Liver (tissue), 3 donors: ENCODE data around the gene ZNF316.

Experiments used
- ATF3 ChIP-seq: IDR thresholded peaks from 2 replicates; pipeline ENCODE4 v1.6.1; 2016; ENCODE audit warnings: antibody characterized with exemption
- HNF4G ChIP-seq: IDR thresholded peaks from 2 replicates; pipeline ENCODE4 v1.6.1; 2016; ENCODE audit warnings: antibody characterized with exemption
- JUND ChIP-seq, 2 donors: IDR thresholded peaks; 2 replicates each; pipeline ENCODE4 v1.6.1; 2016; ENCODE audit warnings: antibody characterized with exemption in 2 of 2
- RAD21 ChIP-seq, 2 donors: IDR thresholded peaks; 2 replicates each; pipeline ENCODE4 v1.6.1; 2016; ENCODE audit warnings: antibody characterized with exemption in 2 of 2, mild to moderate bottlenecking in 2 of 2
- REST ChIP-seq: IDR thresholded peaks from 2 replicates; pipeline ENCODE4 v1.6.1; 2016; ENCODE audit warnings: antibody characterized with exemption, mild to moderate bottlenecking
- SP1 ChIP-seq: IDR thresholded peaks from 2 replicates; pipeline ENCODE4 v1.6.1; 2018; ENCODE audit warnings: antibody characterized with exemption, mild to moderate bottlenecking
- YY1 ChIP-seq: IDR thresholded peaks from 2 replicates; pipeline ENCODE4 v1.6.1; 2016; ENCODE audit warnings: antibody characterized with exemption, mild to moderate bottlenecking
- TF ChIP-seq, protein P1 (sequence below): fragments of 150-350 bp; IDR thresholded peaks from 2 replicates; pipeline ENCODE4 v1.5.1; 2017; ENCODE audit warnings: improper control_type of control experiment, low read depth, low read length; ENCODE audit not compliant: missing input control
- TF ChIP-seq, protein P2 (sequence below): IDR thresholded peaks from 2 replicates; pipeline ENCODE4 v1.6.1; 2016; ENCODE audit warnings: antibody characterized with exemption
- donor health status: healthy.
- donor health status: healthy.

- TF ChIP-seq, protein P1, sequence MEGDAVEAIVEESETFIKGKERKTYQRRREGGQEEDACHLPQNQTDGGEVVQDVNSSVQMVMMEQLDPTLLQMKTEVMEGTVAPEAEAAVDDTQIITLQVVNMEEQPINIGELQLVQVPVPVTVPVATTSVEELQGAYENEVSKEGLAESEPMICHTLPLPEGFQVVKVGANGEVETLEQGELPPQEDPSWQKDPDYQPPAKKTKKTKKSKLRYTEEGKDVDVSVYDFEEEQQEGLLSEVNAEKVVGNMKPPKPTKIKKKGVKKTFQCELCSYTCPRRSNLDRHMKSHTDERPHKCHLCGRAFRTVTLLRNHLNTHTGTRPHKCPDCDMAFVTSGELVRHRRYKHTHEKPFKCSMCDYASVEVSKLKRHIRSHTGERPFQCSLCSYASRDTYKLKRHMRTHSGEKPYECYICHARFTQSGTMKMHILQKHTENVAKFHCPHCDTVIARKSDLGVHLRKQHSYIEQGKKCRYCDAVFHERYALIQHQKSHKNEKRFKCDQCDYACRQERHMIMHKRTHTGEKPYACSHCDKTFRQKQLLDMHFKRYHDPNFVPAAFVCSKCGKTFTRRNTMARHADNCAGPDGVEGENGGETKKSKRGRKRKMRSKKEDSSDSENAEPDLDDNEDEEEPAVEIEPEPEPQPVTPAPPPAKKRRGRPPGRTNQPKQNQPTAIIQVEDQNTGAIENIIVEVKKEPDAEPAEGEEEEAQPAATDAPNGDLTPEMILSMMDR, result no peak
- TF ChIP-seq JUND (IDR thresholded peaks at IDR 0.05), result no peak
- TF ChIP-seq, protein P2, sequence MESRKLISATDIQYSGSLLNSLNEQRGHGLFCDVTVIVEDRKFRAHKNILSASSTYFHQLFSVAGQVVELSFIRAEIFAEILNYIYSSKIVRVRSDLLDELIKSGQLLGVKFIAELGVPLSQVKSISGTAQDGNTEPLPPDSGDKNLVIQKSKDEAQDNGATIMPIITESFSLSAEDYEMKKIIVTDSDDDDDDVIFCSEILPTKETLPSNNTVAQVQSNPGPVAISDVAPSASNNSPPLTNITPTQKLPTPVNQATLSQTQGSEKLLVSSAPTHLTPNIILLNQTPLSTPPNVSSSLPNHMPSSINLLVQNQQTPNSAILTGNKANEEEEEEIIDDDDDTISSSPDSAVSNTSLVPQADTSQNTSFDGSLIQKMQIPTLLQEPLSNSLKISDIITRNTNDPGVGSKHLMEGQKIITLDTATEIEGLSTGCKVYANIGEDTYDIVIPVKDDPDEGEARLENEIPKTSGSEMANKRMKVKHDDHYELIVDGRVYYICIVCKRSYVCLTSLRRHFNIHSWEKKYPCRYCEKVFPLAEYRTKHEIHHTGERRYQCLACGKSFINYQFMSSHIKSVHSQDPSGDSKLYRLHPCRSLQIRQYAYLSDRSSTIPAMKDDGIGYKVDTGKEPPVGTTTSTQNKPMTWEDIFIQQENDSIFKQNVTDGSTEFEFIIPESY, result no peak
- TF ChIP-seq YY1, result no peak
- no peak for TF ChIP-seq RAD21 (IDR thresholded peaks at IDR 0.05)
- no peak for TF ChIP-seq ATF3
- no peak for TF ChIP-seq HNF4G
- TF ChIP-seq REST, result no peak
- no peak for TF ChIP-seq SP1
Measured at GRCh38 chr7:6624246-6624611, 12.9 kb upstream of the ZNF316 start.
